HG03175 (cell line): ENCODE results near the gene ELMO2.
A peak's percentile ranks its signal among the peaks of the same experiment; 100 is the strongest.

ENCODE experiments used
- ATAC-seq: cut with Tn5 transposase; IDR thresholded peaks from one replicate; pipeline ENCODE4 v1.9.1; 2021; ENCODE audit warnings: mild to moderate bottlenecking, moderate library complexity; ENCODE audit not compliant: unreplicated experiment

ELMO2 gene

GRCh38 chr20:46367967-46368901 is 38.2 kb downstream of the ELMO2 start:
- ATAC-seq: no peak

- ATAC-seq: no peak
Observed at GRCh38 chr20:46367234-46367633, 39.2 kb downstream of the ELMO2 start.

GRCh38 chr20:46366826-46367225 is 39.6 kb downstream of the ELMO2 start:
- ATAC-seq: no peak

- ATAC-seq: no peak
Observed at GRCh38 chr20:46365487-46366220, 40.8 kb downstream of the ELMO2 start.

- ATAC-seq: no peak
Observed at GRCh38 chr20:46364670-46365486, 41.5 kb downstream of the ELMO2 start.

GRCh38 chr20:46363874-46364669 is 42.3 kb downstream of the ELMO2 start:
- ATAC-seq: peak; percentile 87

GRCh38 chr20:46362921-46363867 is 43.2 kb downstream of the ELMO2 start:
- peak; percentile 6 for ATAC-seq

GRCh38 chr20:46361811-46362210 is 44.6 kb downstream of the ELMO2 start:
- no peak for ATAC-seq

- ATAC-seq: no peak
Observed at GRCh38 chr20:46361381-46361780, 45.0 kb downstream of the ELMO2 start.

GRCh38 chr20:46359233-46359751 is 47.1 kb downstream of the ELMO2 start:
- peak; percentile 45 for ATAC-seq

GRCh38 chr20:46358346-46359058 is 47.9 kb downstream of the ELMO2 start:
- ATAC-seq: no peak

GRCh38 chr20:46357030-46357514 is 49.3 kb downstream of the ELMO2 start:
- ATAC-seq: no peak

- no peak for ATAC-seq
Observed at GRCh38 chr20:46356195-46357029, 50.0 kb downstream of the ELMO2 start.

GRCh38 chr20:46355778-46356177 is 50.6 kb downstream of the ELMO2 start:
- no peak for ATAC-seq

- no peak for ATAC-seq
Observed at GRCh38 chr20:46354920-46355654, 51.3 kb downstream of the ELMO2 start.

- ATAC-seq: no peak
Observed at GRCh38 chr20:46354207-46354555, 52.2 kb downstream of the ELMO2 start.
